GM12878 (cell line): ENCODE measurements around the gene IZUMO1. TPM values are rescaled to one million over a fixed set of nuclear protein-coding genes. Genes with fewer than 3 reads are reported as not detected.

ENCODE experiments used
- ATAC-seq: fragments of 200-7000 bp; cut with Tn5 transposase; 3 replicates; pipeline ENCODE4 v1.9.1; 2020; ENCODE audit warnings: mild to moderate bottlenecking, moderate library complexity
- BruUV-seq: library from RNA; stranded (reverse); fragments of 400-500 nt; replicated peaks from 2 replicates; lab custom pipeline; 2021; lab: Mats Ljungman, UMichigan
- CTCF ChIA-PET: fragments of 300-600 bp; sonication (Branson Sonifier 250); formaldehyde crosslinking; extraction: SDS; loops from one replicate; lab custom pipeline; 2021; ENCODE audit warnings: inconsistent platforms; lab: Yijun Ruan, JAX
- POLR2A ChIA-PET: fragments of 350-600 bp; formaldehyde crosslinking; extraction: SDS; loops from one replicate; lab custom pipeline; 2021; ENCODE audit warnings: inconsistent platforms; lab: Charles Lee
- RAD21 ChIA-PET: fragments of 300-600 bp; sonication (Branson Sonifier 250); formaldehyde crosslinking; loops from one replicate; lab custom pipeline; 2023; ENCODE audit warnings: antibody characterized with exemption; ENCODE audit not compliant: unreplicated experiment; lab: Charles Lee
- SMC1A ChIA-PET: fragments of 300-600 bp; sonication (Branson Sonifier 250); formaldehyde crosslinking; loops from one replicate; lab custom pipeline; 2023; ENCODE audit not compliant: unreplicated experiment, uncharacterized antibody; lab: Charles Lee
- DNase-seq: peaks from one replicate; pipeline ENCODE4 v3.0.0-alpha.2; 2011; ENCODE audit warnings: low read depth, low spot score
- FAIRE-seq: peaks from 3 replicates; lab custom pipeline; 2011; peaks lifted over from hg19 to GRCh38; lab: Jason Lieb, UNC
- H2AFZ ChIP-seq: 2 replicates; pipeline ENCODE4 v1.6.0; 2011; ENCODE audit warnings: low read depth, low read length, control low read depth; ENCODE audit not compliant: control insufficient read depth
- H3K27ac ChIP-seq: 2 replicates; pipeline ENCODE4 v1.5.1; 2011; ENCODE audit warnings: control low read depth; ENCODE audit not compliant: control insufficient read depth, insufficient read depth
- H3K27me3 ChIP-seq, 2 experiments: replicated peaks in 1 of 2; 2 replicates each; pipeline versions ENCODE4 v1.6.0 to v1.6.1; 2011; ENCODE audit warnings: low read length in 1 of 2; ENCODE audit not compliant: control insufficient read depth in 2 of 2, insufficient read depth in 2 of 2
- H3K36me3 ChIP-seq, 2 experiments: 2 replicates each; pipeline ENCODE4 v1.5.1; 2011; ENCODE audit warnings: low read length in 1 of 2; ENCODE audit not compliant: control insufficient read depth in 2 of 2, insufficient read depth in 2 of 2
- H3K4me1 ChIP-seq: 2 replicates; pipeline ENCODE4 v1.6.1; 2011; ENCODE audit warnings: mild to moderate bottlenecking, low read length, moderate library complexity, mixed read lengths; ENCODE audit not compliant: control insufficient read depth, insufficient read depth
- H3K4me2 ChIP-seq: 2 replicates; pipeline ENCODE4 v1.6.0; 2011; ENCODE audit warnings: control low read depth; ENCODE audit not compliant: control insufficient read depth, insufficient read depth
- H3K4me3 ChIP-seq: fragments of 200-600 bp; sonication (generic); 2 replicates; pipeline ENCODE4 v1.5.1; 2016
- H3K79me2 ChIP-seq: 2 replicates; pipeline ENCODE4 v1.6.0; 2011; ENCODE audit warnings: low read length; ENCODE audit not compliant: control insufficient read depth, insufficient read depth
- H3K9ac ChIP-seq: 2 replicates; pipeline ENCODE4 v1.8.0; 2011; ENCODE audit warnings: low read length, control low read depth, mixed read lengths; ENCODE audit not compliant: control insufficient read depth, insufficient read depth
- H3K9me3 ChIP-seq: replicated peaks from 3 replicates; pipeline ENCODE4 v1.5.1; 2011; ENCODE audit warnings: mild to moderate bottlenecking, low read length; ENCODE audit not compliant: control insufficient read depth, insufficient read depth
- H4K20me1 ChIP-seq: 2 replicates; pipeline ENCODE4 v1.6.0; 2011; ENCODE audit not compliant: control insufficient read depth, insufficient read depth
- BCL3 ChIP-seq: IDR thresholded peaks from 2 replicates; pipeline ENCODE4 v1.6.1; 2011; ENCODE audit warnings: borderline replicate concordance, low read depth, mild to moderate bottlenecking, moderate library complexity, low read length; ENCODE audit not compliant: insufficient read depth, poor library complexity, severe bottlenecking
- BHLHE40 ChIP-seq, 2 experiments: fragments of 450-650 bp in 1 of 2; IDR thresholded peaks; 2 replicates each; pipeline ENCODE4 v1.6.1; 2011 to 2017; ENCODE audit warnings: low read depth in 2 of 2, borderline replicate concordance in 1 of 2, improper control_type of control experiment in 1 of 2, low read length in 1 of 2, mild to moderate bottlenecking in 1 of 2
- E2F4 ChIP-seq: IDR thresholded peaks from 2 replicates; pipeline ENCODE4 v1.6.1; 2012; ENCODE audit warnings: low read depth, low read length, improper control_type of control experiment
- EP300 ChIP-seq, 2 experiments: fragments of 150-350 bp in 1 of 2; IDR thresholded peaks; 2 replicates each; pipeline ENCODE4 v1.6.1; 2011 to 2012; ENCODE audit warnings: low read depth in 2 of 2, low read length in 2 of 2, borderline replicate concordance in 1 of 2, improper control_type of control experiment in 1 of 2, inconsistent platforms in 1 of 2; ENCODE audit not compliant: control insufficient read depth in 1 of 2
- ESRRA ChIP-seq: IDR thresholded peaks from 2 replicates; pipeline ENCODE4 v1.6.1; 2012; ENCODE audit warnings: mild to moderate bottlenecking, low read length, improper control_type of control experiment
- HCFC1 ChIP-seq: fragments of 150-350 bp; IDR thresholded peaks from 2 replicates; pipeline ENCODE4 v1.6.1; 2014; ENCODE audit warnings: low read length
- MXI1 ChIP-seq: fragments of 150-350 bp; IDR thresholded peaks from 2 replicates; pipeline ENCODE4 v1.6.1; 2011; ENCODE audit warnings: low read depth, mild to moderate bottlenecking, inconsistent platforms, low read length, improper control_type of control experiment
- NFYA ChIP-seq: IDR thresholded peaks from 2 replicates; pipeline ENCODE4 v1.6.1; 2011; ENCODE audit warnings: low read depth, mild to moderate bottlenecking, low read length, improper control_type of control experiment, borderline replicate concordance
- NFYB ChIP-seq: IDR thresholded peaks from 2 replicates; pipeline ENCODE4 v1.6.1; 2011; ENCODE audit warnings: low read depth, mild to moderate bottlenecking, low read length, improper control_type of control experiment, moderate library complexity; ENCODE audit not compliant: insufficient read depth
- POU2F2 ChIP-seq: IDR thresholded peaks from 3 replicates; pipeline ENCODE4 v1.6.1; 2011; ENCODE audit warnings: low read depth, mild to moderate bottlenecking, low read length, borderline replicate concordance
- RELA ChIP-seq: fragments of 450-650 bp; IDR thresholded peaks from 2 replicates; pipeline ENCODE4 v1.8.0; 2014; ENCODE audit warnings: borderline replicate concordance; ENCODE audit not compliant: partially characterized antibody
- RELB ChIP-seq: fragments of 450-650 bp; IDR thresholded peaks from 2 replicates; pipeline ENCODE4 v1.6.1; 2017; ENCODE audit warnings: low read depth, mild to moderate bottlenecking, moderate library complexity
- RUNX3 ChIP-seq: IDR thresholded peaks from 2 replicates; pipeline ENCODE4 v1.6.1; 2012; ENCODE audit warnings: low read length, inconsistent platforms
- TAF1 ChIP-seq: IDR thresholded peaks from 2 replicates; pipeline ENCODE4 v1.6.1; 2011; ENCODE audit warnings: mild to moderate bottlenecking, low read depth, low read length, borderline replicate concordance
- WRNIP1 ChIP-seq: IDR thresholded peaks from 2 replicates; pipeline ENCODE4 v1.6.1; 2011; ENCODE audit warnings: low read depth, low read length, improper control_type of control experiment, borderline replicate concordance
- ZBED1 ChIP-seq: IDR thresholded peaks from 2 replicates; pipeline ENCODE4 v1.6.1; 2016; ENCODE audit warnings: borderline replicate concordance
- ZBTB11 ChIP-seq: fragments of 450-650 bp; formaldehyde crosslinking; IDR thresholded peaks from 2 replicates; pipeline ENCODE4 v1.5.0; 2022; ENCODE audit warnings: mild to moderate bottlenecking, missing genetic modification characterization
- WGBS: methylation state at CpG from one replicate; pipeline ENCODE4 v1.1.6; 2016; ENCODE audit warnings: low lambda C conversion rate; ENCODE audit not compliant: insufficient replicate concordance, insufficient coverage; ENCODE audit errors: missing lambda C conversion rate; 5-methylcytosine and 5-hydroxymethylcytosine counted together
- in situ Hi-C: fragments of 300-500 bp; cut with MboI; formaldehyde crosslinking; loops from 9 replicates; pipeline ENCODE4 v1.14.3; 2018; ENCODE audit warnings: mixed read lengths
- intact Hi-C: fragments of 100-400 bp; cut with micrococcal nuclease; formaldehyde crosslinking; loops from one replicate; pipeline ENCODE4 v1.14.2; 2022; ENCODE audit not compliant: unreplicated experiment
- polyA plus RNA-seq, 11 experiments: library from polyadenylated mRNA; depleted of rRNA in 4 of 11; unstranded in 6 of 11; stranded (reverse) in 5 of 11; fragments of >200 nt; fragmentation: Nextera tagmentation in 4 of 11; fragmentation: Illumina TruSeq in 1 of 11; extraction: Ambion mirVana in 4 of 11; extraction: Trizol in 1 of 11; gene quantifications; 1 replicate in 1 of 11; 2 replicates in 10 of 11; pipeline versions ENCODE4 v1.2.1 to v1.2.3, GENCODE V29; 2011 to 2016; ENCODE audit warnings: inconsistent platforms in 2 of 11, missing spikeins in 2 of 11, low read depth in 1 of 11
- total RNA-seq, 4 experiments: library from RNA; depleted of rRNA in 3 of 4; stranded (reverse); fragments of >200 nt in 3 of 4; fragmentation: Illumina TruSeq in 1 of 4; extraction: Trizol in 1 of 4; gene quantifications; 2 replicates each; pipeline versions ENCODE4 v1.2.1 to v1.2.3, GENCODE V29; 2013 to 2021

The IZUMO1 gene
- total and polyA plus RNA-seq, 10 of the 15 experiments (the other 5 are each of a cell fraction or from before 2014, with no cell fraction given) = not detected

- H3K36me3 ChIP-seq = no peaks in the 10 kb centered on the region
- ChIA-PET RAD21 (no interaction called here), SMC1A (no interaction called here), POLR2A (no interaction called here), CTCF (no interaction called here)
- BruUV-seq = no TSS peak
- peaks cover 5% of the 10 kb centered on the region; the same call in 1 of the 2 replicates for H3K4me1 ChIP-seq
- no peaks in the 10 kb centered on the region for H3K79me2 ChIP-seq
- no peaks in the 10 kb centered on the region for H3K27me3 ChIP-seq
- no peaks in the 10 kb centered on the region; the same call in 2 of the 3 replicates for H3K9me3 ChIP-seq
- DNase-seq = no peak
- no peak overlapping the region for H3K4me3 ChIP-seq
- in situ Hi-C loops = no loop called here
- WGBS = 79% methylated on average over 9 of the region's 11 CpGs
- H3K4me2 ChIP-seq = no peak overlapping the region
- H3K27ac ChIP-seq = no peak overlapping the region
- H3K9ac ChIP-seq = no peak overlapping the region
- ATAC-seq = no peak
- FAIRE-seq = no peak
- intact Hi-C loops = no loop called here
- H2AFZ ChIP-seq = no peak overlapping the region
- H4K20me1 ChIP-seq = no peaks in the 10 kb centered on the region
- TF ChIP-seq NFYB (no peak), WRNIP1 (no peak), RUNX3 (no peak), ZBED1 (no peak), POU2F2 (no peak), ESRRA (no peak), NFYA (no peak), BHLHE40 (IDR thresholded peaks at IDR 0.05; ENCODE audit: borderline replicate concordance in 1 of 2, low read depth in 2 of 2, low read length in 1 of 2) (no peak), RELA (no peak), E2F4 (no peak), HCFC1 (no peak), RELB (no peak), EP300 (IDR thresholded peaks at IDR 0.05; ENCODE audit: borderline replicate concordance in 1 of 2, control insufficient read depth in 1 of 2, low read depth in 2 of 2, low read length in 2 of 2) (no peak), MXI1 (no peak), ZBTB11 (CRISPR knock-in tag) (no peak), BCL3 (no peak), TAF1 (no peak)
Observed at GRCh38 chr19:48708471-48708870, 38.2 kb downstream of the IZUMO1 start.
